HG03108 (cell line): Measurements from ENCODE around the gene IRF4.
A peak's percentile ranks its signal among the peaks of the same experiment; 100 is the strongest.

Source experiments
- ATAC-seq: cut with Tn5 transposase; IDR thresholded peaks from one replicate; pipeline ENCODE4 v1.9.1; 2021; ENCODE audit warnings: moderate library complexity; ENCODE audit not compliant: unreplicated experiment

IRF4 gene

GRCh38 chr6:395432-396125 is 4.0 kb downstream of the IRF4 start:
- no peak for ATAC-seq

- no peak for ATAC-seq
Measured at GRCh38 chr6:396126-396520, 4.6 kb downstream of the IRF4 start.

- ATAC-seq, result no peak
Measured at GRCh38 chr6:397056-397455, 5.5 kb downstream of the IRF4 start.

GRCh38 chr6:397604-398003 is 6.1 kb downstream of the IRF4 start:
- ATAC-seq, result no peak

GRCh38 chr6:398065-398464 is 6.5 kb downstream of the IRF4 start:
- ATAC-seq, result no peak

- ATAC-seq, result no peak
Measured at GRCh38 chr6:398558-399078, 7.1 kb downstream of the IRF4 start.

- peak; percentile 41 for ATAC-seq
Measured at GRCh38 chr6:399785-400534, 8.4 kb downstream of the IRF4 start.

GRCh38 chr6:400815-401214 is 9.3 kb downstream of the IRF4 start:
- ATAC-seq, result no peak

- ATAC-seq, result no peak
Measured at GRCh38 chr6:401239-401993, 9.9 kb downstream of the IRF4 start.

GRCh38 chr6:401994-402640 is 10.6 kb downstream of the IRF4 start:
- no peak for ATAC-seq

- no peak for ATAC-seq
Measured at GRCh38 chr6:402901-403658, 11.5 kb downstream of the IRF4 start.

- ATAC-seq, result no peak
Measured at GRCh38 chr6:403659-404655, 12.4 kb downstream of the IRF4 start.

- ATAC-seq, result no peak
Measured at GRCh38 chr6:404685-405423, 13.3 kb downstream of the IRF4 start.

- no peak for ATAC-seq
Measured at GRCh38 chr6:408148-408547, 16.6 kb downstream of the IRF4 start.

- ATAC-seq, result no peak
Measured at GRCh38 chr6:408599-409102, 17.1 kb downstream of the IRF4 start.

- no peak for ATAC-seq
Measured at GRCh38 chr6:409370-409972, 17.9 kb downstream of the IRF4 start.

- no peak for ATAC-seq
Measured at GRCh38 chr6:410555-411395, 19.2 kb downstream of the IRF4 start.
